Activated T-cell treated with anti-CD3 and anti-CD28 coated beads, Interleukin-2, amount 50 U/mL, for 4 hours (primary cell): ENCODE measurements around the gene BNC2. TPM values are rescaled to one million over a fixed set of nuclear protein-coding genes. Genes with fewer than 3 reads are reported as not detected.
"Not testable (repeated sequence)": the region's sequence is repeated elsewhere in the genome, so short reads cannot be mapped to it uniquely, and the experiment has no call there.

ENCODE experiments used
- ATAC-seq, 2 donors: fragments of 200-7000 bp; cut with Tn5 transposase; one replicate each; pipeline ENCODE4 v1.10.0; 2021
- DNase-seq: peaks from one replicate; pipeline ENCODE4 v3.0.0-alpha.2; 2020
- H3K27me3 Mint-ChIP-seq: one replicate; pipeline ENCODE4 v1.8.0; 2021; ENCODE audit warnings: low read depth, mixed read lengths
- H3K36me3 Mint-ChIP-seq: one replicate; pipeline ENCODE4 v1.8.0; 2022; ENCODE audit warnings: mixed read lengths; ENCODE audit not compliant: insufficient read depth
- H3K4me1 Mint-ChIP-seq: one replicate; pipeline ENCODE4 v1.8.0; 2021; ENCODE audit warnings: low read depth, mixed read lengths
- H3K4me3 Mint-ChIP-seq: one replicate; pipeline ENCODE4 v1.8.0; 2021; ENCODE audit warnings: mild to moderate bottlenecking, moderate library complexity, mixed read lengths
- H3K9me3 Mint-ChIP-seq: one replicate; pipeline ENCODE4 v1.8.0; 2021; ENCODE audit warnings: mixed read lengths
- total RNA-seq, 3 donors: library from RNA; stranded (reverse); gene quantifications; one replicate each; pipeline ENCODE4 v1.2.1, GENCODE V29; 2021

Gene BNC2
- total RNA-seq, 3 donors from 2014 or later, result 0.08 to 0.29 (median 0.25) TPM

DNA sequence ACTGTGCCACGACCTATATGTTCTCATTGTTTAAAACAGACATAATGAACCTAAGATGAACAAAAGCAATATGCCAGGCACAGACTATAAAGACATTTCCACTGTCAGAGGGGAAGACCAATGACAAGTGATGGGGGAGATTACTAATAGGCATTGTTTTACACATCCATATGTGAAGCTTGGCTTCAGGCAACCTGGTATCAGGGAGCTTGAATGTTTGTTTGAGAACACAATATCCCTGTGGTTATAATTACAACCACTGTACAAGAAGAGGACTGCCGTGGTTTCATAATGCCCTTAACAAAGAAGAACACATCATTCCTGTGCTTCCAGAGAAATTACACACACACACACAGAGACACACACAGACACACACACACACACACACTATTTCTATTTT is 385.7 kb downstream of the BNC2 start:
- Mint-ChIP-seq H3K4me1 (no peaks in the 10 kb centered on the region), H3K27me3 (no peaks in the 10 kb centered on the region), H3K4me3 (no peak overlapping the region), H3K9me3 (no peaks in the 10 kb centered on the region), H3K36me3 (no peaks in the 10 kb centered on the region)
- ATAC-seq (no peak), DNase-seq (no peak)

DNA sequence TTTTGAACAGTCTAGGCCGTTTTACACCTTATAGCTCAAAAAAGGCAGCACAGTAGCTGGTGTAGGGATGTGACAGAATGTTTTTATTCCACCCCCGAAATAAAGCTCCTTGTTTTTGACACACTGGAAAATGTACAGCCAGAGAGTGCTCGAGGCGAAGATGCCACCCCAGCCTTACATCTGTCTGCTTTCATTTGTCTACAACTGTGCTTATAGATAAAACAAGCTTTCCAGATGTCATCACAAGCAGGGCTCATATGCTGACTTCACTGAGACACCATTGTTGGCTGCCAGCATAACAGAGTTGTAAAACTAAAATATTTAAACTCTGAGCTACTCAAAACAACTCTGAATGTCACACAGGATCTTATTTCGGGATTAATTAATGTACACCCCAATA is 386.3 kb downstream of the BNC2 start:
- Mint-ChIP-seq H3K27me3 (no peaks in the 10 kb centered on the region), H3K36me3 (no peaks in the 10 kb centered on the region), H3K9me3 (no peaks in the 10 kb centered on the region), H3K4me1 (no peaks in the 10 kb centered on the region), H3K4me3 (no peak overlapping the region)
- ATAC-seq (no peak), DNase-seq (no peak)

DNA sequence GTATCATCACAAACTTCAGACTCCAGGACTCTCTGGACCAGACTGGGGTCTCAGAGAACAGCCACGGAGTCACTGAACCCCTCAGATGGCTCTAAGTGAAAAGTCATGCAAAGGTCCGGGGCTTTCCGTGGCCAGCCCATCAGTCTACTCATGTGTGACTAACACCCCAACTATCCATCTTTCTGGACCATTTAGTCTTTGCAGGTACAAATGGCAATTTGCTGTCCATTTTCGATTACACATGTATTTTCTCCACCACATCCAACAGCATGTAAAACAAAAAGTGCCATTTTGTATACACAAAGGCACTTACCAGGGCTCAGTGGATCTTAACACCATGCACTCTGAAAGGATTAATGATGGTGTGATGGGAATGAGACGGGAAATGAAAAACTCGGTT is 387.7 kb downstream of the BNC2 start:
- Mint-ChIP-seq H3K27me3 (no peaks in the 10 kb centered on the region), H3K4me1 (no peaks in the 10 kb centered on the region), H3K4me3 (no peak overlapping the region), H3K36me3 (no peaks in the 10 kb centered on the region), H3K9me3 (no peaks in the 10 kb centered on the region)
- no peak for ATAC-seq
- DNase-seq, result no peak

DNA sequence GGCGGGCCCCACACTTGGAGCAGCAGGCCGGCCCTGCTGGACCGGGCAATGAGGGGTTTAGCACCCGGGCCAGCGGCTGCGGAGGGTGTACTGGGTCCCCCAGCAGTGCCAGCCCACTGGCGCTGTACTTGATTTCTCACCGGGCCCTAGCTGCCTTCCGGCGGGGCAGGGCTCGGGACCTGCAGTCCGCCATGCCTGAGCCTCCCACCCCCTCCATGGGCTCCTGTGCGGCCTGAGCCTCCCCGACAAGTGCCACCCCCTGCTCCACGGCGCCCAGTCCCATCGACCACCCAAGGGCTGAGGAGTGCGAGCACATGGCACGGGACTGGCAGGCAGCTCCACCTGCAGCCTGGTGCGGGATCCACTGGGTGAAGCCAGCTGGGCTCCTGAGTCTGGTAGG is 389.9 kb downstream of the BNC2 start:
- H3K36me3 Mint-ChIP-seq, H3K27me3 Mint-ChIP-seq, ATAC-seq, H3K9me3 Mint-ChIP-seq, H3K4me1 Mint-ChIP-seq, DNase-seq, H3K4me3 Mint-ChIP-seq: not testable (repeated sequence)

DNA sequence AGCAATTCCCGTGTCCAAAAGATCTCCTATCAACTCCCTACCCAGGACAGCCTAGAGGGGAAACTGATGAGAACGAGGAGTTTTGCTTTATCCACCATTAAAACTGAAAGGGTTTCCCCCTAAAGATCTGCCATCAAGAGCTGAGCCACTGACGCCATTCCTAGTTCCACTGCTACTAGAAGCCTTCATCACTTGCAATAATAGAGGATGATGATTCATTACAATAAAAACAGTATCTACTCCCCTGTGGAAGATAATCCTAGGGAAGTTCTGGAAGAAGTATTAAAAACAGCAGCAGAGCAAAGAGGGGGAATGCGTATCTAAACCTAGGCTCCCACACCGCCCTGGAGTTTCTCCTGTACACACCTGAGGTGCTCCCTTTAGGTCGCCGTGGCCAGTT is 394.5 kb downstream of the BNC2 start:
- Mint-ChIP-seq H3K36me3 (no peaks in the 10 kb centered on the region), H3K4me1 (no peaks in the 10 kb centered on the region), H3K9me3 (peaks cover 4% of the 10 kb centered on the region), H3K4me3 (no peak overlapping the region), H3K27me3 (no peaks in the 10 kb centered on the region)
- ATAC-seq, result no peak
- no peak for DNase-seq

DNA sequence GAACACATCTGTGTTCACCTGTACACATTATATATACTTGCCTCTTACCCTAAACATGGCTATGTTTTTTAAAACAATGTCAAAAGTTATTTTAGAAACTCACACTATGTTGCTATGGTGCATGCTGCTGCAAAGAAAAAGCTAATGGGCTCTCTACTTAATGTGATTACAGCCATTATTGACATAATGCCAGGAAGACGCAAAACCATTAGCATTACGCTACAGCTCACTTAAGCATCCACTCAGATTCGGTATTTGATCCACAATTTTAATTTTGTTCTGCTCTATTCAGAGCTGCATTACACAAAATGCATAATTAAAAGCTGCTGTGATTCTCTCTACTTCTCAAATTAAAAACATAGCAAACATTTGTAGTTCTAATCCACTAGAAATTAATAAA is 395.2 kb downstream of the BNC2 start:
- no peaks in the 10 kb centered on the region for H3K36me3 Mint-ChIP-seq
- H3K4me3 Mint-ChIP-seq, result no peak overlapping the region
- H3K4me1 Mint-ChIP-seq, result no peaks in the 10 kb centered on the region
- ATAC-seq, result no peak
- H3K9me3 Mint-ChIP-seq, result peaks cover 4% of the 10 kb centered on the region
- no peak for DNase-seq
- no peaks in the 10 kb centered on the region for H3K27me3 Mint-ChIP-seq

DNA sequence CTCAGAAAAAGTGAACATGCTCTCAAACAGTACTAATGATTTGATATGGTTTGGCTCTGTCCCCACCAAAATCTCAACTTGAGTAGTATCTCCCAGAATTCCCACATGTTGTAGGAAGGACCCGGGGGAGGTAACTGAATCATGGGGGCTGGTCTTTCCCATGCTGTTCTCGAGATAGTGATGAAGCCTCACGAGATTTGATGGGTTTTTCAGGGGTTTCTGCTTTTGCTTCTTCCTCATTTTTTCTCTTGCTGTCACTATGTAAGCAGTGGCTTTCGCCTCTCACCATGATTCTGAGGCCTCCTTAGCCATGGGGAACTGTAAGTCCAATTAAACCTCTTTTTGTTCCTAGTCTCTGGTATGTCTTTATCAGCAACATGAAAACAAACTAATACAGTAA is 401.3 kb downstream of the BNC2 start:
- Mint-ChIP-seq H3K9me3 (peaks cover 8% of the 10 kb centered on the region), H3K4me1 (no peaks in the 10 kb centered on the region), H3K4me3 (no peak overlapping the region), H3K36me3 (no peaks in the 10 kb centered on the region), H3K27me3 (no peaks in the 10 kb centered on the region)
- DNase-seq (no peak), ATAC-seq (no peak)

DNA sequence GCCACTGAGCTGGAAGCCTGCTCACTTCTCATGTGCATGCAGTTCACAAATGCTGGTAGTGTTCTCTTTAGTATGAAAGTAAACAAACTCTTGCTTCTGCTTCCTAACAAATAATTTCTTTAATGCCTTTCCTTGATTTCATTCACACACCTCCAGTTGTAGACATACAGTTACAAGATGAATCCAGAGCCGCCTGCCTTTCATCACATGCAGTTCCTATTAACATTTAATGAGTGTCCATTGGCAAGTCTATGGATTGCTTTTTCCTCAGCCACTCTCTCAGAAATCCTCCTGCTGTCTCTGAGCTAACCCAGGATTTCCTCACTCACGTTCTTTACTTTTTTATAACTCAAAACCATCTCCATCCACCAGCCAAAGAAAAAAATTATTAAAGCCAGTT is 408.6 kb downstream of the BNC2 start:
- Mint-ChIP-seq H3K9me3 (peaks cover 4% of the 10 kb centered on the region), H3K4me1 (no peaks in the 10 kb centered on the region), H3K27me3 (no peaks in the 10 kb centered on the region), H3K36me3 (no peaks in the 10 kb centered on the region), H3K4me3 (no peak overlapping the region)
- no peak for ATAC-seq
- no peak for DNase-seq

DNA sequence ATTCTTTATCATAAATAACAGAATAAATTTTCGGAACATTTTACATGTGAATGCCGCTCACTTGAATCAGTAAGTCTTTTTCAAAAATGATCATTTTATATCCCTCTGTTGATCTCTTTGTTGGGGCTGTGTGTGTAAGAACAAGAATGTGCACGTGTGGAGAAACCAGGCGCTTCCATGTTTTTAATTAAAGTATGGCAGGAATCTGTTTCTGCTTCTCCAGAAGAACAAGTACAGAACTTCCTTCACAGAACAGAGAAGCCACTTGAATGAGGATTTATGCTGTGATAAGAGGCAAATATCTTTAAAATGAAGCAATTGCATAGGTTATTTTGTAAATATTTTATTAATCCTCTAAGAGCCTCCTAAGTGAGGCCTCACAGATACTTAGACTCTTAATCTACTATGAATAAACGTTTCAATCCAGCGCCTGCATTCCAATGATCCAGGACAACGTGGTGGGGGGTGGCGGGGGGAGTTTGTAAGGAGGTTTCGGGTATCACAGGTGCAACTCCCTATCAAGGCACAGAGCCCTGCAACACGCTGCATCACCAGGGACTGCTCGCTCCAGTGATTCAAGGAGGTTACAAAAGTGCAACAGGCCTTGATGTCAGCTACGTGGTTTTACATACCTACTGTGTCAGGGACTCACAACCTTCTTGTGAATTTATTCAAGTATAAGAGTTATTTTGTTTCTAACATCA is 409.2 kb downstream of the BNC2 start:
- no peak overlapping the region for H3K4me3 Mint-ChIP-seq
- H3K36me3 Mint-ChIP-seq, result no peaks in the 10 kb centered on the region
- H3K9me3 Mint-ChIP-seq, result peaks cover 4% of the 10 kb centered on the region
- no peaks in the 10 kb centered on the region for H3K27me3 Mint-ChIP-seq
- DNase-seq (no peak), ATAC-seq (no peak)
- no peaks in the 10 kb centered on the region for H3K4me1 Mint-ChIP-seq

DNA sequence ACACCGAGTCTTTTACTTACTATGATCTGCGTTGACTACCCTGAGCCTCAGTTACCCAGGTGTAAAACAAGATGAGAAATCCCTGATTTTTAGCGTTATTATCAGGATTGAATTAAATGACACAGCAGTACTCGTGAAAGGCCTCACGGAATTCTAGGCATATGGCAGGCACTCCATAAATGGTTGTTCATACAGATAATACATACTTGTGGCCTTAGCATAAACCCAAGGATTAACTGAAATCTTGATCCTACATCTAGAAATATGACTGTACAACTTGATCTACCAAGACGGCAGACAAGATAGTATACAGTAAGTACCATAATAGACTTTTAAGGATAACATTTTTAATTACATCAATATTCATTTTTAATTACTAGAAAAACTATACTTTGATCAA is 409.8 kb downstream of the BNC2 start:
- no peak for DNase-seq
- Mint-ChIP-seq H3K4me1 (no peaks in the 10 kb centered on the region), H3K36me3 (no peaks in the 10 kb centered on the region)

DNA sequence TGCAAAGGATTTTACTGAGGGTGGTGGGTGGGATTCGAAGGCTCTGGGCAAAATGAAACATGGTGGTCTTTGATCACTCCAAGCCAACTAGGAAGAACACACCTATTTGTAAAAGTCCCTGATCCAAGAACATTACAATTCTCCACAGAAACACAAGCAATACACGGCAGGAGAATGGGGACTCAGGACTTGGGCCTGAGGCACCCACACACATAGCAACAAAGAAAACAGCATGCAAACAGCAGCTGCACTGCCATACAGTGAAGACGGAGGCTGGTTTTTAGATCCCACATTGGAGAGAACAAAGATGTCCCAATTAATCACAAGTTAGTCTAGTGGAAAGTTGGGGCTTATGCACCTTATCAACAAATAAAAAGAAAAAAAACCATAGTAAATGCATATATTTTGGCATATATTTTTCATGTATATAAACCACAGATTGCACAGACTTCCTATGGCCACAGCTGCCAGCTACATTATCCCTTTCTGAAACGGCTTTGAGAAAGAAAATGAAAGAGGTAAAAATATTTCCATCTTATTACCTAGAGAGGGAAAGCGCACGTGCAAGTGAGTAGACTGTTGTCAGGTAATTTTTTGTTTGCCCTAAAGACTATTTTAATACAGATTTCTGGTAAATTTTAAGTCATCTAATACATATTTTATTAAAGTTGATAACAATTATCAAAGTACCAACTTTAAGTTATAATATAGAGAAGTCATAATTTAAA is 410.9 kb downstream of the BNC2 start:
- no peak for ATAC-seq
- Mint-ChIP-seq H3K4me3 (no peak overlapping the region), H3K9me3 (no peaks in the 10 kb centered on the region), H3K4me1 (no peaks in the 10 kb centered on the region), H3K27me3 (no peaks in the 10 kb centered on the region), H3K36me3 (no peaks in the 10 kb centered on the region)
- no peak for DNase-seq

More for the DNA sequence above, 409.8 kb downstream of the BNC2 start:
- Mint-ChIP-seq H3K27me3 (no peaks in the 10 kb centered on the region), H3K4me3 (no peak overlapping the region), H3K9me3 (peaks cover 4% of the 10 kb centered on the region)
- ATAC-seq, result no peak

DNA sequence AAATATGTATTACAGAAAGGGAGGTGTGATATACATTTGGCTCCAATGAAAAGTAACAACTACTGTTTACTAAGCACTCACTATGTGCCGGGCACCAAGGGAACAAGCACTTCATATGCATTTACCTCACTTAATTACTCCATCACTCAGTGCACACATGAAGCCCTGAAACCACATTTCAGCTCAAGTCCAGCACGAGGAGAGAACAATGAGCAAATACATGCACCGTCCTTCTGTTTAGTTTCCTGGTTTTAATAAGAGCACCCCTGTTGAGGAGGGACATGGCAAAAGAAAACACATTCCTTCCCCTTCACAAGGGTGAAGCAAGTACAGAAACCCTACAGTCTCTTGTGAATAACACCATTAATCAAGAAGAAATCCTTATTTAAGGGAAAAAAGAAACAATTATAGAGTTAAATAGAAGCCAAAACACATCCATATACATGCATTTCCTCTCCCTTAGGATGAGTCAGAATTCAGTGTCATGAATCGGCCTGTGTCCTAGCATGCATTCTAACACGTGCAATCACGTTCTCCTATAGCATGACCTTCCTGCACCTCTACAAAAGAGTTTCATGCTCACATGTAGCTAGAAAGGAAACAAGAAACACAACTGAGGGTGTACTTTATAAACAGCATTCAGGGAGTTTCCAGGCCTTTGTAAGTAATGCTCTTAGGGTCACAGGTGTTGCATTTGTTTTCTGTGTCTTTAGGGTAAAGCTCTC is 411.6 kb downstream of the BNC2 start:
- no peaks in the 10 kb centered on the region for H3K4me1 Mint-ChIP-seq
- H3K9me3 Mint-ChIP-seq, result no peaks in the 10 kb centered on the region
- DNase-seq (no peak), ATAC-seq (no peak)
- H3K4me3 Mint-ChIP-seq, result no peak overlapping the region
- H3K36me3 Mint-ChIP-seq, result no peaks in the 10 kb centered on the region
- H3K27me3 Mint-ChIP-seq, result no peaks in the 10 kb centered on the region

DNA sequence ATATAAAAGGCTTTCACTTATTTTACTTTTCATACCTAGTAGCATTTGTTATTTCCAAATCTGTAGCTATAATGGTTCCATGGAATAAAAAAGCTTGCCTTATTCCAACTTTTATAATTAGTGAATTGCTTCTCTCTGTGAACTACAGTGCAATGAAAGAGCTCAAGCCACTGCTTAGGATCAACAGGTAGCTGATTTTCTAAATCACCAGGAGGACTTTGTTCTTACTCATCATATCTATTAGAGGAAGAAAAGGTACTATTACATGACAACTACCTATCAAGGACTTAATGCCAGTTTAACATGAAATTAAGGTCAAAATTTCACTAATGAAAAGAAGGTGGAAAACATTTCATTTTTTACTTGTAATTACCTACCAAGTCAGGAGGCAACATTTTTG is 414.6 kb downstream of the BNC2 start:
- ATAC-seq, result no peak
- Mint-ChIP-seq H3K9me3 (no peaks in the 10 kb centered on the region), H3K36me3 (no peaks in the 10 kb centered on the region), H3K4me3 (no peak overlapping the region), H3K4me1 (no peaks in the 10 kb centered on the region), H3K27me3 (no peaks in the 10 kb centered on the region)
- DNase-seq, result no peak

DNA sequence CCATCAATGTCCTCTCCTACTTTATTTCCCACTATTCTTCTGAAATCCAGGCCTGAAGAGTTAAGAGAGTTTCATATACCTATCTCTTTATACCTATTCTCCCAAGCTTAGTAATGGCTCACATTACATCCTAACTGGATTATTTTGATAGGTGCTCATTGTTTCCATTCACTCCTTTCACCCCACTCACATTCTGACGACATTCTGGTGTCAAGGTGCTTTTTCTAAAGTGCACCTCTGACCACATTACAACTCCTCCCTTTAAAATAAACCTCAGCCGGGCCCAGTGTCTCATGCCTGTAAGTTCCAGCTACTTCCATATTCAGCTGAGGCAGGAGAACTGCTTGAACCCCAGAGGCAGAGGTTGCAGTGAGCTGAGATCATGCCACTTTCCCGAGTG is 417.1 kb downstream of the BNC2 start:
- no peak overlapping the region for H3K4me3 Mint-ChIP-seq
- H3K27me3 Mint-ChIP-seq, result no peaks in the 10 kb centered on the region
- no peaks in the 10 kb centered on the region for H3K36me3 Mint-ChIP-seq
- ATAC-seq, result no peak
- DNase-seq, result no peak
- no peaks in the 10 kb centered on the region for H3K4me1 Mint-ChIP-seq
- H3K9me3 Mint-ChIP-seq, result no peaks in the 10 kb centered on the region

DNA sequence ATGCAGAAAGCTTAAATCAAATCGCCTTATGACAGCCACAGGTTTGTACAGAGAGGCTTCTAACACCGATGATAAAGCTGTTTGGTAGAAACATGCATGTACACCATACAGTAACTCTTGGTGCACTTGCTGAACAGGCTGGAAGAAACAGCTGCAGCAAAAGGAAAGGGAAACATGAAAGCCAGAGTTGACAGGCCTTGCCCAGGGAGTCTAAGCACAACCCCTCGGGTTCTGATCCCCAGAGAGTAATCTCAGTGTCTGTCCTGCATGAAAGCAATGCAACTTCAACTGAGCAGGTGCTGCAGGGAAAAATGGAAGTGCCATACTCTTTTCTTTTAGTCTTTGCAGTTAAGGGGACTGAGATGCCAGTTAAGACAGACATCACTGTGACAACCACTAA is 419.9 kb downstream of the BNC2 start:
- H3K4me1 Mint-ChIP-seq, result no peaks in the 10 kb centered on the region
- H3K9me3 Mint-ChIP-seq, result no peaks in the 10 kb centered on the region
- DNase-seq, result no peak
- H3K4me3 Mint-ChIP-seq, result no peak overlapping the region
- ATAC-seq, result no peak
- H3K36me3 Mint-ChIP-seq, result no peaks in the 10 kb centered on the region
- no peaks in the 10 kb centered on the region for H3K27me3 Mint-ChIP-seq
